A549 (cell line): ENCODE results near the gene SLC16A10. TPM values are rescaled to one million over a fixed set of nuclear protein-coding genes. Genes with fewer than 3 reads are reported as not detected.

ENCODE experiments used
- ATAC-seq, 2 experiments: fragments of 200-7000 bp in 1 of 2; fragments of >200 bp in 1 of 2; cut with Nextera tagmentation in 1 of 2; cut with Tn5 transposase in 1 of 2; 3 replicates each; pipeline versions ENCODE4 v1.8.0 to v1.9.1; 2018 to 2020; ENCODE audit warnings: mild to moderate bottlenecking in 1 of 2, moderate library complexity in 1 of 2
- CTCF ChIA-PET: fragments of 300-600 bp; sonication (Branson Sonifier 250); formaldehyde crosslinking; extraction: SDS; loops from one replicate; lab custom pipeline; 2021; ENCODE audit warnings: antibody characterized with exemption, inconsistent platforms; lab: Yijun Ruan, JAX
- POLR2A ChIA-PET: fragments of 350-600 bp; formaldehyde crosslinking; extraction: SDS; loops from one replicate; lab custom pipeline; 2021; ENCODE audit warnings: antibody characterized with exemption, inconsistent platforms; lab: Yijun Ruan, JAX
- DNase-seq, 2 experiments: peaks; one replicate each; pipeline versions ENCODE4 v3.0.0 to v3.0.0-alpha.2; 2011 to 2016; ENCODE audit warnings: low read depth in 1 of 2, low spot score in 1 of 2
- FAIRE-seq: peaks from 2 replicates; lab custom pipeline; 2011; peaks lifted over from hg19 to GRCh38; lab: Jason Lieb, UNC
- H3K27ac ChIP-seq, 2 experiments: fragments of >200 bp; sonication (Bioruptor Twin); formaldehyde crosslinking; 3 replicates each; pipeline ENCODE4 v1.5.1; 2016 to 2017
- H3K4me1 ChIP-seq: fragments of >200 bp; sonication (Bioruptor Twin); formaldehyde crosslinking; 3 replicates; pipeline ENCODE4 v1.6.1; 2016
- H3K4me2 ChIP-seq: fragments of >200 bp; sonication (Bioruptor Twin); formaldehyde crosslinking; 3 replicates; pipeline ENCODE4 v1.6.1; 2016
- H3K4me3 ChIP-seq: fragments of >200 bp; sonication (Bioruptor Twin); formaldehyde crosslinking; 3 replicates; pipeline ENCODE4 v1.5.1; 2016
- H3K9me3 ChIP-seq: fragments of >200 bp; sonication (Bioruptor Twin); formaldehyde crosslinking; 3 replicates; pipeline ENCODE4 v1.6.1; 2016
- ATOH8 ChIP-seq: fragments of 250-450 bp; sonication (Bioruptor Pico); IDR thresholded peaks from 2 replicates; pipeline ENCODE4 v1.5.0; 2020; ENCODE audit warnings: low read depth, mild to moderate bottlenecking, moderate library complexity
- CBX8 ChIP-seq: fragments of 200-600 bp; sonication (generic); IDR thresholded peaks from 2 replicates; pipeline ENCODE4 v1.6.1; 2016
- CHD2 ChIP-seq: fragments of 150-350 bp; IDR thresholded peaks from 2 replicates; pipeline ENCODE4 v1.6.1; 2014; ENCODE audit warnings: low read length; ENCODE audit not compliant: partially characterized antibody
- ESRRA ChIP-seq: fragments of 150-350 bp; IDR thresholded peaks from 2 replicates; pipeline ENCODE4 v1.6.1; 2014; ENCODE audit warnings: mild to moderate bottlenecking, low read length, borderline replicate concordance
- FOSL2 ChIP-seq, 2 experiments: fragments of 450-650 bp in 1 of 2; fragments of >200 bp in 1 of 2; sonication (Bioruptor Twin) in 1 of 2; formaldehyde crosslinking; IDR thresholded peaks; 2 replicates each; pipeline versions ENCODE4 v1.5.0 to v1.6.1; 2016 to 2020; ENCODE audit warnings: mild to moderate bottlenecking in 1 of 2, moderate library complexity in 1 of 2
- FOXS1 ChIP-seq: fragments of 250-450 bp; sonication (Bioruptor Pico); IDR thresholded peaks from 2 replicates; pipeline ENCODE4 v1.5.0; 2020; ENCODE audit warnings: mild to moderate bottlenecking, moderate library complexity
- GATA3 ChIP-seq: IDR thresholded peaks from 2 replicates; pipeline ENCODE4 v1.6.1; 2012; ENCODE audit warnings: borderline replicate concordance
- HES2 ChIP-seq: fragments of >200 bp; sonication (Bioruptor Twin); formaldehyde crosslinking; IDR thresholded peaks from 2 replicates; pipeline ENCODE4 v1.6.1; 2016
- HOXA7 ChIP-seq: fragments of 250-450 bp; sonication (Bioruptor Pico); IDR thresholded peaks from 2 replicates; pipeline ENCODE4 v1.5.0; 2020; ENCODE audit warnings: mild to moderate bottlenecking, moderate library complexity
- NR3C1 ChIP-seq: fragments of >200 bp; sonication (Bioruptor Twin); formaldehyde crosslinking; IDR thresholded peaks from 3 replicates; pipeline ENCODE4 v1.6.1; 2017
- PHF8 ChIP-seq: fragments of 200-600 bp; sonication (generic); IDR thresholded peaks from 2 replicates; pipeline ENCODE4 v1.6.1; 2016; ENCODE audit warnings: low read depth, mild to moderate bottlenecking, antibody characterized with exemption, moderate library complexity, borderline replicate concordance
- RCOR1 ChIP-seq: fragments of 150-350 bp; IDR thresholded peaks from 2 replicates; pipeline ENCODE4 v1.6.1; 2014; ENCODE audit warnings: antibody characterized with exemption, low read length, low read depth
- RFX5 ChIP-seq: fragments of 450-650 bp; IDR thresholded peaks from 2 replicates; pipeline ENCODE4 v1.7.1; 2014; ENCODE audit warnings: antibody characterized with exemption, mild to moderate bottlenecking, moderate library complexity
- TP53 ChIP-seq: fragments of 250-450 bp; sonication (Bioruptor Pico); IDR thresholded peaks from 2 replicates; pipeline ENCODE4 v1.5.0; 2021; ENCODE audit warnings: mild to moderate bottlenecking, moderate library complexity
- ZFP36 ChIP-seq: fragments of 450-650 bp; IDR thresholded peaks from 2 replicates; pipeline ENCODE4 v1.6.1; 2014; ENCODE audit warnings: borderline replicate concordance; ENCODE audit not compliant: partially characterized antibody
- ZNF302 ChIP-seq: fragments of 250-450 bp; sonication (Bioruptor Pico); IDR thresholded peaks from 2 replicates; pipeline ENCODE4 v1.9.0; 2021; ENCODE audit warnings: inconsistent platforms, mild to moderate bottlenecking, moderate library complexity
- ZSCAN20 ChIP-seq: fragments of 250-450 bp; sonication (Bioruptor Pico); IDR thresholded peaks from 2 replicates; pipeline ENCODE4 v1.8.0; 2022; ENCODE audit warnings: mild to moderate bottlenecking, moderate library complexity
- WGBS: methylation state at CpG from one replicate; pipeline ENCODE4 v1.1.6; 2017; ENCODE audit errors: missing lambda C conversion rate; 5-methylcytosine and 5-hydroxymethylcytosine counted together
- polyA plus RNA-seq, 4 experiments: library from polyadenylated mRNA; depleted of rRNA in 3 of 4; stranded (reverse); fragments of >200 nt; fragmentation: RNase III in 1 of 4; extraction: RNeasy Plus Mini Kit Qiagen cat#74134 plus additional on column Dnase treatment in 1 of 4; gene quantifications; 2 replicates in 3 of 4; 3 replicates in 1 of 4; pipeline ENCODE4 v1.2.3, GENCODE V29; 2011 to 2017
- TF ChIP-seq, protein P1 (sequence below): fragments of 250-450 bp; sonication (Bioruptor Pico); IDR thresholded peaks from 2 replicates; pipeline ENCODE4 v1.5.0; 2021; ENCODE audit warnings: mild to moderate bottlenecking, moderate library complexity, borderline replicate concordance

SLC16A10 gene
- polyA plus RNA-seq, 2 of the 4 experiments (the other 2 are of a cell fraction): 0.27 to 1.00 TPM

DNA sequence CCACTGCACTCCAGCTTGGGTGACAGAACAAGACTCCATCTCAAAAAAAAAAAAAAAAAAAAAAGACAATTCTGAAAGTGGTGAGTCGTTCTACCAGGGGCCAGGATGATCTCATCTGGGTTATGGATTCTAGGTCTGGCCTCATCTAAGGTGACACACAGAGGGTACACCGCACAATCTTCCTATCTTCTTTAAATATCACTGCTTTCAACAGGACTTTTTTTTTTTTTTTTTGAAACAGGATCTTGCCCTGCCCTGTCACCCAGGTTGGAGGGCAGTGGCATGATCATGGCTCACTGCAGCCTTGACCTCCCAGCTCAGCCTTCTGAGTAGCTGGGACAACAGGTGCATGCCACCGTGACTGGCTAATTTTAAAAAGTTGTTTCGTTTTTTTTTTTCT, 67.7 kb downstream of the SLC16A10 start:
- TF ChIP-seq FOXS1 (no peak), HES2 (no peak), RCOR1 (no peak), NR3C1 (no peak), RFX5 (no peak), FOSL2 (IDR thresholded peaks at IDR 0.05) (no peak), FOSL2 (CRISPR knock-in tag; IDR thresholded peaks at IDR 0.05) (no peak)
- TF ChIP-seq, protein P1, sequence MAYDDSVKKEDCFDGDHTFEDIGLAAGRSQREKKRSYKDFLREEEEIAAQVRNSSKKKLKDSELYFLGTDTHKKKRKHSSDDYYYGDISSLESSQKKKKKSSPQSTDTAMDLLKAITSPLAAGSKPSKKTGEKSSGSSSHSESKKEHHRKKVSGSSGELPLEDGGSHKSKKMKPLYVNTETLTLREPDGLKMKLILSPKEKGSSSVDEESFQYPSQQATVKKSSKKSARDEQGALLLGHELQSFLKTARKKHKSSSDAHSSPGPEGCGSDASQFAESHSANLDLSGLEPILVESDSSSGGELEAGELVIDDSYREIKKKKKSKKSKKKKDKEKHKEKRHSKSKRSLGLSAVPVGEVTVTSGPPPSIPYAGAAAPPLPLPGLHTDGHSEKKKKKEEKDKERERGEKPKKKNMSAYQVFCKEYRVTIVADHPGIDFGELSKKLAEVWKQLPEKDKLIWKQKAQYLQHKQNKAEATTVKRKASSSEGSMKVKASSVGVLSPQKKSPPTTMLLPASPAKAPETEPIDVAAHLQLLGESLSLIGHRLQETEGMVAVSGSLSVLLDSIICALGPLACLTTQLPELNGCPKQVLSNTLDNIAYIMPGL (CRISPR knock-in tag): no peak
- Histone ChIP-seq H3K4me3 (no peak overlapping the region), H3K9me3 (no peaks in the 10 kb centered on the region), H3K4me2 (no peak overlapping the region), H3K27ac (no peak overlapping the region), H3K4me1 (no peaks in the 10 kb centered on the region)
- ChIA-PET CTCF (interaction anchor here (0.7 to 1.7 kb wide), 2 partner anchors 43 to 55 kb away, joined by 3 to 4 read pairs; no protein-coding TSS in a partner anchor), POLR2A (no interaction called here)
- WGBS: 51% methylated on average over 4 of the region's 4 CpGs
- ATAC-seq (no peak), FAIRE-seq (no peak), DNase-seq (no peak)

- H3K4me1 ChIP-seq: no peaks in the 10 kb centered on the region
- ChIA-PET POLR2A (no interaction called here), CTCF (interaction anchor here (0.6 kb wide), 1 partner anchor 687 kb away, joined by 3 read pairs; no protein-coding TSS in a partner anchor)
- DNase-seq (no peak), ATAC-seq (no peak), FAIRE-seq (no peak)
- H3K9me3 ChIP-seq: no peaks in the 10 kb centered on the region
- no peak overlapping the region for H3K27ac ChIP-seq
- H3K4me2 ChIP-seq: no peak overlapping the region
- WGBS: 87% methylated on average over 5 of the region's 5 CpGs
- H3K4me3 ChIP-seq: no peak overlapping the region
- TF ChIP-seq TP53 (CRISPR knock-in tag): no peak
- TF ChIP-seq, all 56 proteins: peak for 0
Measured at GRCh38 chr6:111157412-111157811, 70.1 kb downstream of the SLC16A10 start.

- no peak for FAIRE-seq
- TF ChIP-seq ESRRA (no peak), ZNF302 (no peak), GATA3 (no peak)
Measured at GRCh38 chr6:111159633-111160032, 72.3 kb downstream of the SLC16A10 start.

DNA sequence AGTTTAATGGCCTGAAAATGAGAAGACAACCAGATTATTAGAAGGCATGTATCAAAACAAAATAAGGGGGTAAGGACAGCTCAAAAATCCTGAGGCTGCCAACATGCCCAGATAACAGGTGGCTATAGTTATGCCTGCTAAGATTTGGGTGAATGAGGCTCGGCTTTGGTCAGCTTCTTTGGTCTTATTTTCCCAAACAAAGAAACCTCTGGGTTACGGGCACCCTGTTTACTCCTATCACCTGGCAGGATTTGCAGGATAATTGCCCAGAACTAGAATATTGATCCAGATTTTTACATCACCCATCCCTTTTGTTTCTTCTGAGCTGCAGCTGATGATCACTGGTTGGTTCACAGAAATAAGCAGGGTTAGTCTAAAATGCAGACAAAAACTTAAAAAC, 74.3 kb downstream of the SLC16A10 start:
- FAIRE-seq (no peak), DNase-seq (no peak), ATAC-seq (no peak)
- Histone ChIP-seq H3K9me3 (no peaks in the 10 kb centered on the region), H3K4me3 (no peak overlapping the region), H3K4me2 (no peak overlapping the region), H3K27ac (no peak overlapping the region), H3K4me1 (no peaks in the 10 kb centered on the region)
- POLR2A ChIA-PET: no interaction called here
- CTCF ChIA-PET: no interaction called here
- WGBS: 86% methylated on average over 2 of the region's 2 CpGs
- TF ChIP-seq ZSCAN20 (CRISPR knock-in tag) (no peak), FOSL2 (IDR thresholded peaks at IDR 0.05) (no peak), FOSL2 (CRISPR knock-in tag; IDR thresholded peaks at IDR 0.05) (no peak), HOXA7 (CRISPR knock-in tag) (no peak), CHD2 (no peak), PHF8 (no peak), FOXS1 (no peak), ESRRA (no peak), CBX8 (no peak), ATOH8 (CRISPR knock-in tag) (no peak), ZFP36 (no peak), GATA3 (no peak)
- TF ChIP-seq, all 56 proteins: peak for 0

More at GRCh38 chr6:111159633-111160032, 72.3 kb downstream of the SLC16A10 start:
- ATAC-seq: no peak
- ChIA-PET CTCF (no interaction called here), POLR2A (no interaction called here)
- Histone ChIP-seq H3K4me1 (no peaks in the 10 kb centered on the region), H3K4me2 (no peak overlapping the region), H3K27ac (no peak overlapping the region), H3K9me3 (no peaks in the 10 kb centered on the region), H3K4me3 (no peak overlapping the region)
- DNase-seq: no peak
